Suprapubic skin (tissue), 3 donors: ENCODE measurements around the gene CYB561D2.

Experiments
- CTCF ChIP-seq, 2 donors: fragments of 200-600 bp in 1 of 2; fragments of 450-650 bp in 1 of 2; sonication (generic) in 1 of 2; IDR thresholded peaks; one replicate each; pipeline ENCODE4 v1.5.1; 2016 to 2019; ENCODE audit warnings: antibody characterized with exemption in 2 of 2, mild to moderate bottlenecking in 1 of 2, moderate library complexity in 1 of 2
- POLR2A ChIP-seq, 2 donors: fragments of 450-650 bp; IDR thresholded peaks; one replicate each; pipeline ENCODE4 v1.6.1; 2017; ENCODE audit warnings: antibody characterized with exemption in 2 of 2, mild to moderate bottlenecking in 2 of 2, moderate library complexity in 2 of 2

GRCh38 chr3:50383750-50384149, 33.1 kb downstream of the CYB561D2 start:
- no peak for TF ChIP-seq CTCF (IDR thresholded peaks at IDR 0.05)
- TF ChIP-seq POLR2A (IDR thresholded peaks at IDR 0.05): no peak
